Measurements from ENCODE around the gene RBM18. TPM values are rescaled to one million over a fixed set of nuclear protein-coding genes. Genes with fewer than 3 reads are reported as not detected.
A peak's percentile ranks its signal among the peaks of the same experiment; 100 is the strongest.

The RBM18 gene
- total RNA-seq, 1 experiment from 2014 or later: 29.4 TPM

DNA sequence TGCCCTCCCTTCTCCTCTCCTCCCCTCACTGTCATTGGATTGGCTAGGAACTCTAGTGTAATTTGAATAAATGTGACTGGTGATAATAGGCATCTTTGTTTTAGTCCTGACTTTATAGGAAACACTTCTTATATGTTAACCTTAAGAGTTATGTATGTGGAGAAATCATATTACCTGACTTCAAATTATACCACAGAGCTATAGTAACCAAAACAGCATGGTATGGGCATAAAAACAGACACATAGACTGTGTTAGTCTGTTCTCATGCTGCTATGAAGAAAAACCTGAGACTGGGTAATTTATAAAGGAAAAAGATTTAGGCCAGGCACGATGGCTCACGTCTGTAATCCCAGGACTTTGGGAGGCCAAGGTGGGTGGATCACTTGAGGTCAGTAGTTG, 9.4 kb upstream of the RBM18 start:
- no peaks in the 10 kb centered on the region for H3K27me3 ChIP-seq
- no peaks in the 10 kb centered on the region for H3K4me1 ChIP-seq
- no peak overlapping the region for H3K4me3 ChIP-seq
- H3K9me3 ChIP-seq (replicated peaks): peaks cover 10% of the 10 kb centered on the region
- peaks cover 47% of the 10 kb centered on the region for H3K36me3 ChIP-seq
- DNase-seq: no peak
- no peak overlapping the region for H3K27ac ChIP-seq

- Histone ChIP-seq H3K27me3 (no peaks in the 10 kb centered on the region), H3K4me1 (no peaks in the 10 kb centered on the region), H3K9me3 (replicated peaks) (no peaks in the 10 kb centered on the region), H3K27ac (no peak overlapping the region), H3K36me3 (peaks cover 17% of the 10 kb centered on the region), H3K4me3 (no peak overlapping the region)
- no peak for DNase-seq
Observed at GRCh38 chr9:122268041-122268814, 3.6 kb upstream of the RBM18 start.

GRCh38 chr9:122265149-122265915, 692 bp upstream of the RBM18 start:
- Histone ChIP-seq H3K27me3 (no peaks in the 10 kb centered on the region), H3K9me3 (replicated peaks) (no peaks in the 10 kb centered on the region), H3K4me3 (peak overlapping the region; percentile 80), H3K4me1 (peaks cover 7% of the 10 kb centered on the region), H3K36me3 (no peaks in the 10 kb centered on the region), H3K27ac (peak overlapping the region; percentile 84)
- no peak for DNase-seq

DNA sequence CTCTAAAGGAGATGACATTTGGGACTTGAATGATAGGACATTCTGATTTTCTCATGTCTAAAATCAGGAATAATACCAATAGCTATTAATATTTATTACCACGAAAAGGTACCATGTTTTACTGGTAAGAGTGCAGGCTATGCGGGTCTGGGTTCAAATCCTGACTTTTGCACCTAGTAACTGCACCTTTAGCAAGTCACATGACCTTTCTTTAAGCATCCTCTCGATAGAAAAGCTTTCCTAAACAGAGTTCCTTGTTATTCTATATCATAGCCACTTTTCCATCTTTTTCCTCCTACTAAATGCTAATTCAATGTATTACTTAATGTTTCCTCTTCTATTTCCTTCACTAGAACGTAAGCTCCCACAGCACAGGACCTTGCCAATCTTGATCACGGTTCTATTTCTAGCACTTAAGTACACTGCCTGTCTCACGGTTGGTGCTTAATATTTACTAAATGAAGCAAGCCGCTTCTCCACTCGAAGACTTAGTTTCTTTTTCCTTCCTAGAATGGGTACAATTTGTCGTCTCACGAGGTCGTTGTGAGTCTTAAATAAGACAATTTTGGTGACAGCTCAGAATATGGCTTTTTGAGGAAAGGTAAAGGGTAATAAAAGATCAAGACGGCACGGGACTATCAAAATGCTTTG, 816 bp downstream of the RBM18 start:
- no peaks in the 10 kb centered on the region for H3K27me3 ChIP-seq
- no peaks in the 10 kb centered on the region for H3K9me3 ChIP-seq (replicated peaks)
- DNase-seq: no peak

GRCh38 chr9:122262073-122262472, 2.6 kb downstream of the RBM18 start:
- Histone ChIP-seq H3K4me1 (peaks cover 7% of the 10 kb centered on the region), H3K4me3 (no peak overlapping the region), H3K36me3 (peaks cover 10% of the 10 kb centered on the region; the same call in 1 of the 2 replicates), H3K27me3 (no peaks in the 10 kb centered on the region), H3K27ac (no peak overlapping the region), H3K9me3 (replicated peaks) (no peaks in the 10 kb centered on the region)
- no peak for DNase-seq

More for the DNA sequence above, 816 bp downstream of the RBM18 start:
- Histone ChIP-seq H3K27ac (peak overlapping the region; percentile 84), H3K4me1 (peaks cover 7% of the 10 kb centered on the region), H3K4me3 (peak overlapping the region; percentile 80), H3K36me3 (0 out of 2 replicates have a peak, but pooled peaks cover 5% of the 10 kb centered on the region)

DNA sequence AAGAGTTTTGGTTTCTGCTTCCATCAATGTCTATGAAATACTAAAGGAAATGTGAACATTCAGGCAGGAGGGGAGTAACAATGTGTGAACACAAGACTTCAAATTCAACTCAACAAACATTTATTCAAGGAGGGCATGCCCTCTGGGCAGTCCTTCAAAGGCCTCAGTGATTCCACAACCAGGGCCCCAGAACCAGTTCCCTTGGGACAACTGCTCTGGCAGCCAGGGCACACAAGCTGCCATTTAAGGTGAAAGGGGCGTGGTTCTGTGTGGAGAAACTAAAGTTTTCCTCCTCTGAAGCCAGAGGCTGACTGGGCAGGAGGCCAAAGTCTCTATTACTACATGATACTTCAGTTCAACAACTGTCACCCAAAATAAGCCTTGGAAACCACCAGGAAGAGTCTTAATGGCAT, 3.2 kb downstream of the RBM18 start:
- Histone ChIP-seq H3K27ac (no peak overlapping the region), H3K4me1 (peaks cover 7% of the 10 kb centered on the region), H3K27me3 (no peaks in the 10 kb centered on the region), H3K9me3 (replicated peaks) (no peaks in the 10 kb centered on the region), H3K36me3 (peaks cover 10% of the 10 kb centered on the region; the same call in 1 of the 2 replicates), H3K4me3 (no peak overlapping the region)
- peak; percentile 81 to 84 for DNase-seq

DNA sequence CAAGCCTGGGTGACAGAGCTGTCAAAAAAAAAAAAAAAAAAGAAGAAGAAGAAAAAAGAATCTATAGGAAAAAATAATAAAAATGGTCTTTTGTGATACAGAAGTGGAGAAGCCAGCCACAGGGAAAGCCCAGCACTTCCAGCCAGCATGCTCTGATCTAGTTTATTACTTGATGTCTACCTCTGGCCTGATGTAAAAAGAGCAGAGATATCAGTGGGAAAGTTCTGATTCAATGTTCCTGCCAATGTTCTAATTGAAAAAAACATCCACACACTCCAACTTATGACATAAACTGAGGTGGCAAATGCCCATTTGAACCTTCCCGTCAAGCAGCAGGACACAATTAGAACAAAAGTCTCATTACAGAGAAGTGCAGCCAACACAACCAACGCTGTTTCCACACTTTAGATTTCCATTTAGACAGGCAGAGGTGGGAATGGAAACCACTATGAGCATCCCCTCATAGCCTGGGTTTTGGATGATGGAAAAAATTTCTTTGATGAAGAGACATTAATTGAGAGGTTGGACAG, 5.7 kb downstream of the RBM18 start:
- Histone ChIP-seq H3K4me3 (no peak overlapping the region), H3K27ac (no peak overlapping the region), H3K9me3 (replicated peaks) (no peaks in the 10 kb centered on the region), H3K4me1 (peaks cover 7% of the 10 kb centered on the region), H3K36me3 (peaks cover 15% of the 10 kb centered on the region; the same call in 1 of the 2 replicates), H3K27me3 (no peaks in the 10 kb centered on the region)
- no peak for DNase-seq

DNA sequence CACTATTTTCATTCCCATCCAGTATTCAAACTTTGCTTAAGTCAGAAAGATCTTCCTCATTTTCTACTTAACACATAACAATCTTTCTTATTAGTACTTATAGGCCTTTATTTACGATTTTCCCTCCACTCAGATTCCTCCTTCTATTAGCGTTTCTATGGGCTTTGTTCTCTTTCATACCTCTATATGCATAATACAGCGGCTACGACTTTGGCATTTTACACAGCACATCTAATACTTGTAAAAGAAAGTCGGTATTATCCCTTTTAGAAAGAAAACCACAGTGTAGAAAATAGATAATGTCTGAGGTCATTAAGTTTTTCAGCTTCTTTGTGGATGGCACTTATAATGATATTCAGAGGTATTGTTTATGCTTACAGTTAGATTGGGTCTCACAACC, 8.4 kb downstream of the RBM18 start:
- no peak for DNase-seq
- H3K36me3 ChIP-seq: peaks cover 36% of the 10 kb centered on the region
- H3K4me3 ChIP-seq: no peak overlapping the region
- no peaks in the 10 kb centered on the region; the same call in 1 of the 2 replicates for H3K4me1 ChIP-seq
- H3K27ac ChIP-seq: no peak overlapping the region
- no peaks in the 10 kb centered on the region for H3K27me3 ChIP-seq
- H3K9me3 ChIP-seq (replicated peaks): no peaks in the 10 kb centered on the region

DNA sequence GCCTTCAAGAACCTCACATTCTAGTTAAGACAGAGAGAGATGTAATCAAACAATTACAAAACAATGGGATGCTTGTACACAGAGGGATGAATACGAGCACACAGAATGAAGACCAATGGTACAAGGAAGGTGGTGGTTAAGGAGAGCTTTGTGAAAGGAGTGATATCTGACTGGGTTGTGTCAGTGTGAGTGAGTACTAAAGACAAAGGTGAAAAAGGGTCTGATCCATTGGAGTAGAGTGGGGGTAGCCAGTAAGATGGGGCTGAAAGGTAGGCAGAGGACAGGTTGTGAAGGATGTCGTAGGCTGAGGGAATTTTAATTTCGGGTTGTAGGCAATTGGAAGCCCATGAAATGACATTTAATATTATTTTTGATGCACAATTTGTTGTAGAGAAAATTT, 9.9 kb downstream of the RBM18 start:
- Histone ChIP-seq H3K4me1 (no peaks in the 10 kb centered on the region; the same call in 1 of the 2 replicates), H3K9me3 (replicated peaks) (no peaks in the 10 kb centered on the region), H3K4me3 (no peak overlapping the region), H3K27me3 (no peaks in the 10 kb centered on the region), H3K27ac (no peak overlapping the region), H3K36me3 (peaks cover 47% of the 10 kb centered on the region)
- DNase-seq: no peak

GRCh38 chr9:122252796-122253195, 11.8 kb downstream of the RBM18 start:
- Histone ChIP-seq H3K27ac (no peak overlapping the region), H3K4me1 (no peaks in the 10 kb centered on the region; the same call in 1 of the 2 replicates), H3K4me3 (no peak overlapping the region), H3K9me3 (replicated peaks) (no peaks in the 10 kb centered on the region), H3K36me3 (peaks cover 51% of the 10 kb centered on the region), H3K27me3 (no peaks in the 10 kb centered on the region)
- DNase-seq: no peak

- no peaks in the 10 kb centered on the region; the same call in 1 of the 2 replicates for H3K4me1 ChIP-seq
- no peak for DNase-seq
- no peak overlapping the region for H3K4me3 ChIP-seq
- no peaks in the 10 kb centered on the region for H3K9me3 ChIP-seq (replicated peaks)
- peaks cover 58% of the 10 kb centered on the region for H3K36me3 ChIP-seq
- no peak overlapping the region for H3K27ac ChIP-seq
- H3K27me3 ChIP-seq: no peaks in the 10 kb centered on the region
Observed at GRCh38 chr9:122251351-122251750, 13.3 kb downstream of the RBM18 start.

DNA sequence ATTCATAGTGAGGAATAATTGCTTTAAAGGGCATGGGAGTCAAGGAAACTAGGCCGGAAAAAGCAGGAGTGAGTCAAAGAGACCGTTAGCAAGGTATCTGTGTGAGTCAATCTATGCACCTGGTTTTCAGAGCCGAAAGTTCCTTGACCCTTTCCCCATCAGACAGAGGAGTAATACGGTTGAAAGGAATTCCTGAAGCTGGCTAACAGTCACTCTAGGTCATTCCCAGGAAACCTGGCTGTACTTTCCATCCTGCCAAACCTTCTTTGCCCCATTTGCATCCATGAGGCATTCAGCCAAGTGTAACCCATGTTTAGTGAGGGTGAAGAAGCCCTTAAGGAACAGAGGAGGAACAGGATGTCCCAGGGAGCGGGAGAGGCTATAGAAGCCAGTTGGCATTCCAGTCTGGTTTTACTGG, 16.2 kb downstream of the RBM18 start:
- Histone ChIP-seq H3K27ac (no peak overlapping the region), H3K4me1 (no peaks in the 10 kb centered on the region; the same call in 1 of the 2 replicates), H3K4me3 (no peak overlapping the region), H3K9me3 (replicated peaks) (no peaks in the 10 kb centered on the region), H3K36me3 (peaks cover 80% of the 10 kb centered on the region), H3K27me3 (no peaks in the 10 kb centered on the region)
- no peak for DNase-seq

DNA sequence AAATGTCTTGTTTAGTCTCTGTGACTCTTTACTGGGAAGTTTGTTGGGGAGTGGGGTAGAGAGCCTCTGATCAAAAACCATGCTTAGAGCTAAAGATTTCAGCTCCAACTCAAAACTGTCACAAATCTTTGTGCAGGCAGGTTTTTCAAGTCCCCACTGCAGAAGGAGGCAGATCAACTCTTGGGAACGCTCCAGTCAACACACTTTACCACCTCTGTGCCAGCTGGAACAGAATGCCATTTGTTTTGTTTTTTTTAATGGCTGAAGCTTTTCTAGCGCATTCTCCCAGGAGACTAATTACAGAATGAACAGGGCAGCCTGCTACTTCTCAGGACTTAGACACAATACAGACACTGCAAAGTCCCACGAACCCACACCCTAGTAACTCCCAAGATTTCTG, 18.0 kb downstream of the RBM18 start:
- H3K27ac ChIP-seq: no peak overlapping the region
- H3K4me1 ChIP-seq: no peaks in the 10 kb centered on the region
- H3K4me3 ChIP-seq: no peak overlapping the region
- peaks cover 76% of the 10 kb centered on the region for H3K36me3 ChIP-seq
- no peaks in the 10 kb centered on the region for H3K9me3 ChIP-seq (replicated peaks)
- no peaks in the 10 kb centered on the region for H3K27me3 ChIP-seq
- no peak for DNase-seq

DNA sequence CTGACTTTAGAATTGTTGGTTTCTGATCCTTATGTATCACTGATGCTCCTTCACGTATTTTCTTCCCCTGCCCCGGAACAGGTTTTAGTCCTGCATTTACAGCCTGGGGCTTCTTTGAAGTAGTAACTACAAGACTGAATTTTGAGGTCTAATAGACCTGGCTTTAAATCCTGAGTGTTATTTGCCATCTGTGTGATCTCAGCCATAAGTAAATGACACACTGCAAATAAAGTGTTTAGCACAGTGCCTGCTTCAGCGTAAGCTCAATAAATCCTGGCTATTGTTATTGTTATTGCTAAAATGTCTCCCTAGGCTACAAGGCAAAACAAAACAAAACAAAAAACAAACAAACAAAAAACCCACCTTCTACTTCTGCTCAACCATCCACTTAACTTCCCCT, 20.3 kb downstream of the RBM18 start:
- no peak overlapping the region for H3K4me3 ChIP-seq
- no peak overlapping the region for H3K27ac ChIP-seq
- peaks cover 73% of the 10 kb centered on the region for H3K36me3 ChIP-seq
- H3K27me3 ChIP-seq: no peaks in the 10 kb centered on the region
- no peaks in the 10 kb centered on the region for H3K4me1 ChIP-seq
- no peak for DNase-seq
- no peaks in the 10 kb centered on the region for H3K9me3 ChIP-seq (replicated peaks)

- no peaks in the 10 kb centered on the region for H3K27me3 ChIP-seq
- H3K9me3 ChIP-seq (replicated peaks): no peaks in the 10 kb centered on the region
- H3K36me3 ChIP-seq: peaks cover 39% of the 10 kb centered on the region
- no peak overlapping the region for H3K27ac ChIP-seq
- no peaks in the 10 kb centered on the region for H3K4me1 ChIP-seq
- no peak overlapping the region for H3K4me3 ChIP-seq
- no peak for DNase-seq
Observed at GRCh38 chr9:122239722-122240121, 24.9 kb downstream of the RBM18 start.
